Activated CD8-positive, alpha-beta memory T cell treated with anti-CD3 and anti-CD28 coated beads, Interleukin-2, amount 10 ng/mL, durations not matched to agents 7 days and 5 days (primary cell): ENCODE measurements around the gene PPP1CA. TPM values are rescaled to one million over a fixed set of nuclear protein-coding genes. Genes with fewer than 3 reads are reported as not detected.

Experiments
- ATAC-seq: fragments of 150-1000 bp; cut with Tn5 transposase; one replicate; pipeline ENCODE4 v1.10.0; 2021; ENCODE audit warnings: moderate library complexity
- CTCF ChIA-PET: fragments of 350-600 bp; sonication (Branson Sonifier 250); formaldehyde crosslinking; loops from one replicate; lab custom pipeline; 2021; ENCODE audit warnings: antibody characterized with exemption; lab: Charles Lee
- DNase-seq: peaks from one replicate; pipeline ENCODE4 v3.0.0-alpha.2; 2020
- H3K27ac Mint-ChIP-seq: one replicate; pipeline ENCODE4 v1.8.0; 2021; ENCODE audit warnings: mild to moderate bottlenecking, mixed read lengths
- H3K27me3 Mint-ChIP-seq: one replicate; pipeline ENCODE4 v1.8.0; 2021; ENCODE audit warnings: mixed read lengths
- H3K36me3 Mint-ChIP-seq: one replicate; pipeline ENCODE4 v1.8.0; 2021; ENCODE audit warnings: mild to moderate bottlenecking, mixed read lengths
- H3K4me1 Mint-ChIP-seq: one replicate; pipeline ENCODE4 v1.8.0; 2021; ENCODE audit warnings: mixed read lengths
- H3K4me3 Mint-ChIP-seq: one replicate; pipeline ENCODE4 v1.8.0; 2021; ENCODE audit warnings: mild to moderate bottlenecking, moderate library complexity, mixed read lengths
- H3K9me3 Mint-ChIP-seq: one replicate; pipeline ENCODE4 v1.8.0; 2022; ENCODE audit warnings: low read depth, mixed read lengths
- total RNA-seq, 2 experiments: library from RNA; stranded (reverse); gene quantifications; one replicate each; pipeline ENCODE4 v1.2.3, GENCODE V29; 2021

Gene PPP1CA
- total RNA-seq, 2 experiments from 2014 or later = 309 to 360 TPM

DNA sequence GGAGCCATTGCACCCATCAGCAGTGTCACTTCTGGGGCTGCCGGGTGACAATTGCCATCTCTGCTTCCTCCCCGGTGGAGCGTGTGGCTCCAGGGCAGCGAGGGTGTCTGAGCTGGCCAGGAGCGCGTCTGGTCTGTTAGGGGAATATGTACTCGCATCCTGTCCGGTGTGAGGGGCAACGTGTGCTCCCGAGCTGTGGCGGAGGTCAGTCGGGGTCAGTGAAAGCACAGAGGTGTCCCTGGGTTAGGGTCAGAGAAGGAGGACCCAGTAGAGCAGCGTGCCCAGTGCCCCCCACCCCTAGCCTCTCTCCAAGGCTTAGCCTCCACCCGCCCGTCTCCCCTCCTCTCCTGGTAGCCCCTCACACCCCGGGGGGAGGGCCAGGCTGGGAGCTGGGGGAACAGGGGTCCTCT lies 29.7 kb downstream of the PPP1CA start:
- Mint-ChIP-seq H3K4me3 (peak overlapping the region; percentile 44), H3K27me3 (peaks cover 63% of the 10 kb centered on the region), H3K36me3 (no peaks in the 10 kb centered on the region), H3K4me1 (peaks cover 50% of the 10 kb centered on the region), H3K27ac (no peak overlapping the region), H3K9me3 (no peaks in the 10 kb centered on the region)
- ATAC-seq = no peak
- DNase-seq = no peak
- CTCF ChIA-PET = interaction anchor here (1.0 to 32.6 kb wide), 3 partner anchors 5 to 29 kb away, joined by 3 to 1153 read pairs (median 1153); partner anchors contain the start of genes CLCF1, POLD4 and RAD9A

DNA sequence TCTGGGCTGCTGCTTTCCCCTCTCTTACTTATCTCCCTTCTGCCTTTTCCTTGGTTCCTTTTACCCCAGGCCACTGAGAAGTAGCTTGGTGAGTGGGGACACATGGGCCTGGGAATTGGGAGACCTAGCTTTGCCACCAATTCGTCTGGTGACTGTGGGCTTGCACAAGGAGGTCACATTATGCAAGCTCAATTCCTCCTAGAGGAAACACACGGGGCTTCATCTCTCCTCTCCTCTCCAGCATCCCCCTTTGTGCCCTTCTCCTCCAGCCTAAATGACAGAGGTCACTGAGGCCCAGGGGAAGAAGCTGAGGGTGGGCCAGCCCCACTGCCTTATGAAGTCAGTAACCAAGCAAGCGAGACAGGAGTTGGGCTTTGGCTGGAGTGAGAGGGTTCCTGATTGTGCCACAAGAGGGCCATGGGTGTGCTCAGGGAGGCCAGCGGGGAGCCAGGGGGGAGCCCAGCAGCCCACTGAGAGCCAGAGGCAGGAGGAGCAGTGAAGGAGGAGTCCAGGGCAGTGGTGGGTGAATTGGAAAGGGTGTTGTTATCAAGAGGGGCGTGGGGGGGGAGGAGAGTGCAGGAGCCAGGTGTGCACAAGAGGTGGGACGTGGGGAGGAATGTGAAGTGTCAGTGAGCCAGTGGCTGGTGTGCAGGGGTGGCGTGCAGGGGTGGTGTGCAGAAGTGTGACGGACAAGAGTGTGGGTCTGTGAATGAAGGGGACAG lies 30.3 kb downstream of the PPP1CA start:
- peaks cover 58% of the 10 kb centered on the region for H3K27me3 Mint-ChIP-seq

DNA sequence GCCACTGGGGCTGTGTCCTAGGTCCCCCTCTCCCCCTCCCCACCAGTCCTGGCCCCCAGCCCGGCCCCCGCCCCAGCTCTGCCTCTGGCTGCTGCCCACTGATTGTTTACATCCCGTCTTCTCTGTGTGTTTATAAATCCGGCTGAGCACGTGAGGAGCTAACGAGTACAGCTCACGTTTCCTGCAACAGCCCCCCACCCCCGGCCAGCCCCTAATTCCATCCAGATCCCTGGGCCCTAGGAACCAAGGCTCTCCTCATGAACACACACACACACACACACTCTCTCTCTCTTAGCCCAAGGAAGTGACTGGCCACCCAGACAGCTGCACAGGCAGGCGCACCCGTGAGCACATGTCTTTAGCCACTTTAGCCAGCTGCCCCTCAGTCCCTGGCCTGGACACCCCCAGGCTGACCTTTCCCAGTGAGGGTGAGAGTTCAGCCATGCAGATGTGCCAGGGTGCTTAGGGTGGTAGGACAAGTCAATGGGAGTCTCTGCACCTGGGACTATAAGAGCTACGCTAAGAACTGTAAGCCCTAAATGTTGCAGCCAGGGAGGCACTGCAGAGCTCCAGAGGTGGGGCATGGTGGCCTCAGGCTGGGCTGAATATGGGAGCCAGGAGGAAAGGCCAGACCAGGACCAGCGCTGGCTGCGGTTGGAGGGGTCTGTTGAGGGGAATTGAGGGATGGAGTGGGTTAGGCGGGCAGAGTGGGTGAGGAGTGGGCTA lies 31.1 kb downstream of the PPP1CA start:
- H3K27me3 Mint-ChIP-seq = peaks cover 59% of the 10 kb centered on the region
- H3K4me3 Mint-ChIP-seq = no peak overlapping the region
- no peak for DNase-seq
- H3K36me3 Mint-ChIP-seq = no peaks in the 10 kb centered on the region
- no peak for ATAC-seq
- peaks cover 48% of the 10 kb centered on the region for H3K4me1 Mint-ChIP-seq
- H3K27ac Mint-ChIP-seq = no peak overlapping the region
- no peaks in the 10 kb centered on the region for H3K9me3 Mint-ChIP-seq
- CTCF ChIA-PET = interaction anchor here (1.2 to 32.6 kb wide), 6 partner anchors 6 to 244 kb away, joined by 3 to 1153 read pairs (median 14); partner anchors contain the start of genes CLCF1, PITPNM1, POLD4 and RAD9A

More for the DNA sequence above, 30.3 kb downstream of the PPP1CA start:
- Mint-ChIP-seq H3K4me1 (peaks cover 50% of the 10 kb centered on the region), H3K4me3 (peak overlapping the region; percentile 44), H3K36me3 (no peaks in the 10 kb centered on the region), H3K27ac (no peak overlapping the region), H3K9me3 (no peaks in the 10 kb centered on the region)
- ATAC-seq (no peak), DNase-seq (no peak)
- CTCF ChIA-PET = interaction anchor here (1.0 to 32.6 kb wide), 5 partner anchors 5 to 32 kb away, joined by 3 to 1153 read pairs (median 24); partner anchors contain the start of genes CLCF1, POLD4 and RAD9A

DNA sequence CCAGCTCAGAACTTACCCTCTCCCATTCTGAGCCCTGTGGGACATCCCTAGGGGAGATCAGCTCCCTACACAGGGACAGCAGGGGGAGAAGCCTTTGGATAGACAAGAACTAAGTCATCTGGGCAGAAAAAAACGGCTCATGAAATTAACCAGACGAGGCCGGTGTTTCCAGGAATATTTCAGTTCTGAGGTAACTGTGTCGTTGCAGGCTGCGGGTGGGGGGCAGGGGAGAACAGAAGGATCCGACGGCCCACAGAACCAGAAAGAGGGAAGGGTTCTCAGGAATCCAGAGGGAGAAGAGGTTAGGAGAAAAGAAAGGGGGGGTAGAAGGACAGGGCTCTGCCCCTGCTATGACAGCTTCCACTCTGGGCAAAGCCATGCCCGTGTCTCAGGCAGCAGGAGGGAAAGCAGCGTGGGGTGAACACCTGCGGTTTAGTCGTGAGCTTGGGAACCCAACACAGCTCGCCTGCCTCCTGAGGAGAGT lies 31.8 kb downstream of the PPP1CA start:
- Mint-ChIP-seq H3K27ac (no peak overlapping the region), H3K36me3 (no peaks in the 10 kb centered on the region), H3K4me3 (no peak overlapping the region), H3K27me3 (peaks cover 62% of the 10 kb centered on the region), H3K4me1 (peaks cover 48% of the 10 kb centered on the region), H3K9me3 (no peaks in the 10 kb centered on the region)
- ATAC-seq = no peak
- CTCF ChIA-PET = interaction anchor here (1.2 to 32.6 kb wide), 7 partner anchors 7 to 245 kb away, joined by 3 to 1153 read pairs (median 5); partner anchors contain the start of genes CLCF1, PITPNM1, POLD4 and RAD9A
- DNase-seq = no peak

DNA sequence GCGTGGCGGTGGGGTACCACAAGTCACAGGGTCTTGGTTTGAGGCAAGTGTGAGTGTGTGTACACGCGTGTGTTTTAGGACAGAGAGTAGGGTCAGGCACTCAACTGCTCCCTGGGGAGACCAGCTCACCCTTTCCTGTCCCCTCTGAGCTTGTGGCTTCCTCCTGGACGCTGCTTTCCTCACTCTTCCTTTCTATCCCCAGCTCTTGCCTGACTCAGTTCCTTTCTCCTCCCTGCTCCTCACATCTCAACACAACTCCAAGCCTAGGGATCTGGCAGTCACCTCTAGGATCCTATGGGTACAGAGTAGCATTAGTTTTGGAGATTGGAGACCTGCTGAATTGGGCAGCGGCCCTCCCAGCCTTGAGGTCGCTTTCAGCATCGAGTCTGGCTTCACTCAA lies 32.4 kb downstream of the PPP1CA start:
- H3K36me3 Mint-ChIP-seq = no peaks in the 10 kb centered on the region
- no peak overlapping the region for H3K4me3 Mint-ChIP-seq
- H3K4me1 Mint-ChIP-seq = peaks cover 48% of the 10 kb centered on the region
- H3K27ac Mint-ChIP-seq = no peak overlapping the region
- DNase-seq (no peak), ATAC-seq (no peak)
- H3K27me3 Mint-ChIP-seq = peaks cover 58% of the 10 kb centered on the region
- CTCF ChIA-PET = interaction anchor here (1.2 to 32.6 kb wide), 6 partner anchors 7 to 245 kb away, joined by 3 to 1153 read pairs (median 14); partner anchors contain the start of genes CLCF1, PITPNM1, POLD4 and RAD9A
- no peaks in the 10 kb centered on the region for H3K9me3 Mint-ChIP-seq

DNA sequence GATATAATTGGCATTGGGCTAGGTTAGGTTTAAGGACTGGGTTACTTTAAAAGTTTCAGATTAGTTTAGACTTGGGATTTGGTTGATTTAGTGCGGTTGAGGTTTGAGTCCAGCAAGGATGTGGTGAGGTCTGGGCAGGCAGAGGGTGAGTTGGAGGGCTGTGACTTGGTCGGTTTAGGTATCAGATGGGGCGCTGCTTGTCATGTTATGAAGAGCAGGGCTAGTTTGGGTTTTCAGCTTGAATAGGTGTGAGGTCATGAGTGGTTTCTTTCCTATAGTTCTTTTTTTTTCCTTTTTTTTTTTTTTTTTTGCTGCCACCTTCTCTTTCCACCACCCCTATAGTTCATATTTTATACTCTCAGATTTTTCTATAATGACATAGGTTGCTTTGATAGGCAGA lies 33.0 kb downstream of the PPP1CA start:
- peak overlapping the region; percentile 51 for H3K27ac Mint-ChIP-seq
- peaks cover 49% of the 10 kb centered on the region for H3K4me1 Mint-ChIP-seq
- peaks cover 53% of the 10 kb centered on the region for H3K27me3 Mint-ChIP-seq
- no peaks in the 10 kb centered on the region for H3K9me3 Mint-ChIP-seq
- peak; percentile 31 for ATAC-seq
- no peak overlapping the region for H3K4me3 Mint-ChIP-seq
- CTCF ChIA-PET = interaction anchor here (1.2 to 32.6 kb wide), 4 partner anchors 7 to 106 kb away, joined by 5 to 1153 read pairs (median 588); partner anchors contain the start of genes CLCF1, POLD4 and RAD9A
- DNase-seq = peak; percentile 78
- H3K36me3 Mint-ChIP-seq = no peaks in the 10 kb centered on the region

DNA sequence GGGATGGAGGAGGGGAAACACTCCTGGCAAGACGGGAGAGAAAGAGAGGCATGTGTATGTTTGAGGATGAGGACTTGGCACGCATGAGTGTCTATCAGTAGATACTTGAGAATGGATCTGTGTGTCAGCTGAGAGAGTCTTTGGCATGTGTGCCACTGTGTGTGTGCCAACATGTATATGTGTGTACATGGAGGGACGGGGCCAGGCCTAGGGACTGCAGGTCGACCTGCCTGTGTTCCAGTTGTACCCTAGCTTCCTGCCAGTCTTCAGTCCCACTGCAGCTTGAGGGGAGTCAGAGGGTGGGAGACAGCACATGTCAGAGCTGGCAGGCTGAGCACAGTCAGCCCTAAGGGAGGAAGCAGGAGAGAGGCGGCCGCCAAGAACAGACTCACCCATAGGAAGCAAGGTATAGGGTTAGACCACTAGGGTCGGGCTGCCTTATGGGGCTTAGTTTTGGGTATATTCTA lies 33.9 kb downstream of the PPP1CA start:
- Mint-ChIP-seq H3K4me1 (peaks cover 47% of the 10 kb centered on the region), H3K4me3 (no peak overlapping the region), H3K9me3 (no peaks in the 10 kb centered on the region), H3K36me3 (no peaks in the 10 kb centered on the region), H3K27ac (no peak overlapping the region), H3K27me3 (peaks cover 53% of the 10 kb centered on the region)
- CTCF ChIA-PET = interaction anchor here (4.2 to 32.6 kb wide), 3 partner anchors 6 to 22 kb away, joined by 24 to 1153 read pairs (median 1153); partner anchors contain the start of genes CLCF1, POLD4 and RAD9A
- no peak for ATAC-seq
- no peak for DNase-seq

DNA sequence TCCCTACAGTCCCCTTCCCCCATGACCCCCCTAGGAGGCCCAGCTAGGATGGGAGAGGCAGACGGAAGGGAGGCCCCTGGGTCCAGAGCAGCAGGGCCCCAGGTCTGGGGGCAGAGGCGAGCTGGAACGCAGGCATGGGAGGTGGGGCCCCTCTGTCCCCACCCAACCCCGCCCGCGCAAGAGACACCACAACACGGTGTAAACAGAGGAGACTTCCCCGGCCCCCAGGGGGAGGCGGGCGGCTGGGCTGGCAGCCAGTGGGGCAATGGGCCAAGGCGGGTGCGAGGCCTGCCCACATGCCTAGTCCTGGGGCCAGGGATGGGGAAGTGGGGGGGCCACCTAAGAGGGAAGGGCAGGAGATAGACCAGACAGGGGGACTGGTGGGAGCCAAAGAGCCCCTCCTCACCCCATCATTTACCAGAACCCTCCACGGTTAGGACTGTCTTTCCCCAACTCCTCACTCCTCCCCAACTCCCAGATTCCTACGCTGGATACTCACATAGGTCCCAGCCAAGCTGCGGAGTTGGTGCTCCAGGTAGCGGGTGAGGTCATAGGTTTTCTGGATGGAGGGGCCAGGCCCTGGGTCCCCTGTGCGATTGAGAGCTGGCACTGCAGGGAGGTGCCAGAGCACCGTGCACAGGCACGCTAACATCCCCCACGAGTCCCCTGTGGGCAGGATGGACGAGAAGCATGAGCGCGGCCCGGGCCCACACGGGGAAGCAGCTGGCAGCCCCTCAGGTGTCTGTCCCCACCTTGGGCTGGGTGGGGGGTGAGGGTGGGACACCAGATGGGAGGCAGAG lies 34.5 kb downstream of the PPP1CA start:
- CTCF ChIA-PET = interaction anchor here (4.2 to 32.6 kb wide), 3 partner anchors 5 to 21 kb away, joined by 24 to 1153 read pairs (median 1153); partner anchors contain the start of genes CLCF1, POLD4 and RAD9A
- DNase-seq (no peak), ATAC-seq (no peak)
- H3K9me3 Mint-ChIP-seq = no peaks in the 10 kb centered on the region
- no peak overlapping the region for H3K27ac Mint-ChIP-seq
- peaks cover 59% of the 10 kb centered on the region for H3K27me3 Mint-ChIP-seq
- H3K36me3 Mint-ChIP-seq = no peaks in the 10 kb centered on the region
- H3K4me3 Mint-ChIP-seq = no peak overlapping the region
- peaks cover 47% of the 10 kb centered on the region for H3K4me1 Mint-ChIP-seq

DNA sequence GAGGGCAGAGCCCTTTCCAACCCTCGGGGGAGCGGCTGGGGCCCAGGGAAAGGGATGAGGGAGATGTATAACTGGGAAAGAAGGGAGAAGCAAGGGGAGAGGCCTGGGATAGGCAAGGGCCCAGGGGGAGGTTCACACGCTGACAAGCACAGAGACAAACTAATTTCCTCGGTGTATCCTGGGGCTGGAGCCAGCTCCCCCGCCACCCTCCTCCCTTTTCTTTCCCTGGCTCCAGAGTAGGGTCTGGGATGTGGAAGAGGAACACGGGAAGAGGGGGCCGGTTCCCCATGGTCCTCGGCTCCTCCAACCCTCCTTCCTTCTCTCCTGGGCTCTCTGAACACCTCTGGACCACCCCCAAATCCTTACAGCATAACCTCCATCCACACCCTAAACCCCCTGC lies 35.1 kb downstream of the PPP1CA start:
- CTCF ChIA-PET = interaction anchor here (26.6 to 32.6 kb wide), 2 partner anchors 5 to 10 kb away, joined by 1153 read pairs; partner anchors contain the start of genes CLCF1, POLD4 and RAD9A
- no peak overlapping the region for H3K4me3 Mint-ChIP-seq
- no peak for DNase-seq
- no peaks in the 10 kb centered on the region for H3K9me3 Mint-ChIP-seq
- H3K36me3 Mint-ChIP-seq = no peaks in the 10 kb centered on the region
- H3K27ac Mint-ChIP-seq = no peak overlapping the region
- ATAC-seq = no peak
- peaks cover 59% of the 10 kb centered on the region for H3K27me3 Mint-ChIP-seq
- H3K4me1 Mint-ChIP-seq = peaks cover 43% of the 10 kb centered on the region

DNA sequence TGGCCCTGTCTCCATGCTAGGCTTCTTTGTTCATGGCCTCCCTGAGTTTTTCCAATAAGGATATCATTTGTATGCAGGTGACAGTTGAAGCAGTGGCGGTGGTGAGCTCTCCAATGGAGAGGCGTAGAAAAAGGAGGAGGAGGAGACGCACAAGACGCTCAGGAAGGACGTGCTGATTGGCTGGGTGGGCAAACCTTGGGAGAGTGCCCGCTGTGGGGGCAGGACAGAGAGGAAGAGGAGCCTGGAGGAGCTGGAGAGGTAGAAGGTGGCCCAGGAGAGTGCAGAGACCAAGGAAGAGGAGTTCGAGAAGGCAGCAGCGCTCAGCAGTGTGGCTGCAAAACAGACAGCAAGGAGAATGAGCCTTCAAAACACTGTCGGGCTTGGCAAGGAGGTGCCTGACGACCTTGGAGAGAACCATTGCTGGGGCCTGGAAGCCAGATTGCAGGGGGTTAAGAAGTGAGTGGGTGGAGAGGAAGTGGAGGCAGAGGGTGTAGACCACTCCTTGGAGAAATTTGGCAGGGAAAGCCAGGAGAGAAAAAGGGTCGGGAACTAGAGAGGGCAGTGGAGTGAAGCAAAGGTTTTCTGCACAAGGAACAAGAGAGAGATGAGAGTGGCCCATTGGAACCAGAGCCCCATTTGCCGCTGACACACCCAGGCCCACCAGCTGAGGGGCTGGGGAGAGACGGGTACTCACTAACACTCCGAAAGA lies 35.8 kb downstream of the PPP1CA start:
- Mint-ChIP-seq H3K4me1 (peaks cover 43% of the 10 kb centered on the region), H3K27me3 (peaks cover 59% of the 10 kb centered on the region), H3K27ac (no peak overlapping the region), H3K9me3 (no peaks in the 10 kb centered on the region), H3K4me3 (no peak overlapping the region), H3K36me3 (no peaks in the 10 kb centered on the region)
- CTCF ChIA-PET = interaction anchor here (4.4 to 32.6 kb wide), 3 partner anchors 4 to 20 kb away, joined by 24 to 1153 read pairs (median 1153); partner anchors contain the start of genes CLCF1, POLD4 and RAD9A
- ATAC-seq (no peak), DNase-seq (no peak)

DNA sequence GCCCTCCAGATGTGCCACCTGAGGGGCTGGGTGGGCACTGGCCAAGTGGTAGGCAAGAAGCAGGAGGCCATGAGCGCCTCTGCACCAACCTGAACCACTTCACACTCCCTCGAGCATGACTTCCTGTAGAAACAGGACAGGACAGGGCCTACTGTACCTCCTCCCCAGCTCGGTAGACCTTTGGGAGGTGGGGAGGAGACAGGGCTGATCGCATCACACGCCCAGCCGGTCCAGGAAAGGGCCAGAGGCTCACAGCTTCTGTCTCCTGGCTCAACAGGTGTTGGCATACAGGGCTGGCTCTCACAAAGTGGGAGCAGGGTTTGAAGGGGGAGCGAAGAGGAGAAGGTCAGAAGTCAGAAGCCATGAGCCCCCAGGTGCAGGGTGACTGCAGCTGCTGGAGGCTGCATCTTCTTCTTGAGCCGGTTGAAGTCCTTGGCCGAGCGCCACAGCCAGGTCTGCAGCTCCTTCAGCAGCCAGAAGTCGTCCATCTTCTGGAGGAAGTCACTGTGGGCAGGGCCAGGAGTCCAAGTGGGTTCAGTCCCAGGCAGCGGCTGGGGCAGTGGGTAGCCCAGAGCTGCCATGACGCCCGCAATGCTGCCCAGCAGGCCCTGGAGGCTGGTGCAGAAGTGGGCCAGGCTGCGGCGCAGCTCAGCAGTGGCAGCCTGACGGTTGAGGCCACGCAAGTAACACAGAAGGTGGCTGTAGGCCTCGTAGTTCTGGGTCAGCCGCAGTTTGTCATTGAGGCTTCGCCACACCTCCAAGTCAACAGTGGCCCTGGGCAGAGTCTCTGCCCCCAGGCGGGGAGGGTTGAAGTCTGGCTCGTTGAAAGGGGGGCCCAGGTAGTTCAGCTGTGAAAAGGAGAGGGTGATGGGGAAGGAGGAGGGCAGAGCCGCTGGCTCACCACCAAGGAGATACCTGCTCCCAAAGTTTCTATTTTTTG lies 36.6 kb downstream of the PPP1CA start:
- Mint-ChIP-seq H3K27me3 (peaks cover 51% of the 10 kb centered on the region), H3K27ac (no peak overlapping the region), H3K9me3 (no peaks in the 10 kb centered on the region), H3K36me3 (no peaks in the 10 kb centered on the region), H3K4me3 (no peak overlapping the region), H3K4me1 (peaks cover 36% of the 10 kb centered on the region)
- ATAC-seq (no peak), DNase-seq (no peak)
- CTCF ChIA-PET = interaction anchor here (4.4 to 32.6 kb wide), 3 partner anchors 3 to 19 kb away, joined by 24 to 1153 read pairs (median 1153); partner anchors contain the start of genes CLCF1, POLD4 and RAD9A
